ENCODE results near the gene FUT6.
"Not testable (repeated sequence)": the region's sequence is repeated elsewhere in the genome, so short reads cannot be mapped to it uniquely, and the experiment has no call there.

Gene FUT6

GRCh38 chr19:5787409-5788182 is 51.9 kb downstream of the FUT6 start:
- no peak for FAIRE-seq
- DNase-seq (ENCODE audit: low spot score) = no peak

DNA sequence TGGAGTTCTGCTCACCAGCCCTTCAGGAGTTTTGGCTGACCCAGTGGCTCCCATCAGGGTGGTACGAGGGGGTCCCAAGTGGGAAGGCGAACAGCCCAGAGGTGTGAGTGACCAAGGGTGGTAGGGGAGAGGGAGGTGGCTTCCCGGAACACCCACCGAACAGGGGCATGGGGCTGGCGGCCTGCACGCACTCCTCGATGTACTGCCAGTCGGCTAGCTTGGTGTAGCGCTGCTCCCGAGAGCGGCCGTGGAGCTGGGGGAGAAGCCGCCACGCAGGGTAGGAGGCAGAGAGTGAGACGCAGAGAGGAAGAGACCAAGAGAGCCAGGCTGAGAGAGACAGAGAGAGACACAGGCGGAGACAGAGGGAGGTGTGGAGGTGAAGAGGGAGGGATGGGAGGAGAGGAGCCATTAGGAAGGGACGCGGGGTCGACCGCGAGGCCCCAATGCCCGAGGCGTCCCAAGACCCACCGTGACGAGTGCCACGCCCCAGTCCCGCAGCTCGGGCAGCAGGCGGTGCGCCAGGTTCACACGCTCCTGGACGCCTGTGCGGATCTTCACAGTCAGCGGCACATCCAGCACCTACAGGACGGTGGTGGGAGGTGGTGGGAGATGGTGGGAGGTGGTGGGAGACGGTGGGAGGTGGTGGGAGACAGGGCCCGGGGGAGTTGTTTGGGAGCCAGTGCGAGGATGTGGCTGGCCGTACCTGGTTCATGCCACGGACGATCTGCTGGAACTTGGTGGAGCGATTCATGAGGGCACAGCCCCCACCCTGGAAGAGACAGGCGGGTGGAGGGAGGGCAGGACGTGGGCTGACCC is 52.7 kb downstream of the FUT6 start:
- DNase-seq (ENCODE audit: low spot score) (no peak), FAIRE-seq (no peak)

GRCh38 chr19:5785423-5785822 is 54.1 kb downstream of the FUT6 start:
- FAIRE-seq (no peak), DNase-seq (ENCODE audit: low spot score) (no peak)

GRCh38 chr19:5784581-5785147 is 54.8 kb downstream of the FUT6 start, which contains the start of gene PRR22:
PRR22 (minus strand) TSS chr19:5784746; CDS start chr19:5784660, 86 bp downstream.
- DNase-seq (ENCODE audit: low spot score) (no peak), FAIRE-seq (no peak)

DNA sequence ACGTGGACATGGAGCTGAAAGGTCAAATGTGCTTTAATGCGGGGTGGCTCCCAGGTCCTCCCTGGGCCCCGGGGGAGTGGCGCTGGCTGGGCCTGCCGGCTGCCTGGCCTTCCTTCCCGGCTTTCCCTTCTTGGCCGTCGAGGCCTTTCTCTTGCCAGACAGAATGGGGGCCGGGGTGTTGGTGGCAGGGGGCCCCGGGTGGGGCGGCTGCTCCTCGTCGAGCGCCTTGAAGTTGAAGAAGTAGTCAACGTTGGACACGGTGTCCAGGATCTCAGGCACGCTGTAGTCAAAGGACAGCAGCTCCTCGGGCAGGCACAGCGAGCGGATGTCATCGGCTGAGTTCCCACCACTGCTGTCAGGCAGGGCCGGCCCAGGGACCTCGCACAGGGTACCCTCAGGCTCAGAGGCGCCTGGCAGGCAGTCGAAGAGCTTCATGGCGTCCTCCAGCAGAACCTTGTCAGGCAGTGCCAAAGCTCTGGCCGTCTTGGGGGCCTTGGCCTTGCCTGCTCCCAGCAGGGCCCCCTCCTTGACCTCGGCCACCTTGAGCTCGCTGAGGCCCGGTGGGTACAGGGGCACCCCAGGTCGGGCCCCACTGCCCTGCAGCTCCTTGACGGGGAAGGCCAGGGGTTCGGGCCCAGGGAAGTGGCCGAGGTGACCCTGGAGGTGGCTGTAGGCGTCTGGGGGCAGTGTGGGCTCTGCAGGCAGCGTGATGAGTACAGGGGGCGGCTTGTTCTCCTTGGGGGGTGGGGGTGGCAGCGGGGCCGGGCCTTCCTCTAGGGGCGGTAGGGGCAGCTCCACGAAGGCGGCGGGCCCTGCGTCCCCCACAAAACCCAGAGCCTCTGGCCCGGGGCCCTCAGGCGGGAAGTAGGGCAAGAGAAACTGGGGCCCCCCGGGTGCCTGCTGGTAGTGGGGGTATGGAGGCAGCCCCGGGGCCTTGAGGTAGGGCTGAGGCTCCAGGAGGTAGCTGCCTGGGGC is 56.3 kb downstream of the FUT6 start:
- FAIRE-seq = no peak
- DNase-seq (ENCODE audit: low spot score) = no peak

- DNase-seq (ENCODE audit: low spot score) (no peak), FAIRE-seq (no peak)
These were observed 57.2 kb downstream of the FUT6 start for GRCh38 chr19:5782322-5782721.

- DNase-seq (ENCODE audit: low spot score); FAIRE-seq: not testable (repeated sequence)
These were observed 58.6 kb downstream of the FUT6 start for GRCh38 chr19:5780916-5781315.

Measured in RCC 7860 (cell line).